ENCODE results near the gene RERE. TPM values are rescaled to one million over a fixed set of nuclear protein-coding genes. Genes with fewer than 3 reads are reported as not detected.

The RERE gene
- total RNA-seq, 2 donors from 2014 or later = 144 to 174 TPM

- Histone ChIP-seq H3K27ac (no peak overlapping the region), H3K4me3 (no peak overlapping the region), H3K36me3 (no peaks in the 10 kb centered on the region), H3K4me1 (ENCODE audit: control insufficient read depth in 1 of 2, low read depth in 2 of 2) (peaks cover 3 to 23% of the 10 kb centered on the region in 2 donors), H3K27me3 (replicated peaks; ENCODE audit: insufficient read depth) (no peaks in the 10 kb centered on the region), H3K9me3 (no peaks in the 10 kb centered on the region)
- TF ChIP-seq CTCF (IDR thresholded peaks at IDR 0.05) = no peak
- DNase-seq (ENCODE audit: low spot score) (no peak), ATAC-seq (ENCODE audit: insufficient number of reproducible peaks, low FRiP score, low read depth) (no peak)
Observed at GRCh38 chr1:8767006-8767405, 50.4 kb downstream of the RERE start.

- peaks cover 3 to 23% of the 10 kb centered on the region in 2 donors for H3K4me1 ChIP-seq (ENCODE audit: control insufficient read depth in 1 of 2, low read depth in 2 of 2)
- no peak overlapping the region for H3K27ac ChIP-seq
- H3K27me3 ChIP-seq (replicated peaks; ENCODE audit: insufficient read depth) = no peaks in the 10 kb centered on the region
- DNase-seq (ENCODE audit: low spot score) = no peak
- no peak for TF ChIP-seq CTCF (IDR thresholded peaks at IDR 0.05)
- H3K4me3 ChIP-seq = no peak overlapping the region
- ATAC-seq (ENCODE audit: insufficient number of reproducible peaks, low FRiP score, low read depth) = no peak
- no peaks in the 10 kb centered on the region for H3K36me3 ChIP-seq
- H3K9me3 ChIP-seq = no peaks in the 10 kb centered on the region
Observed at GRCh38 chr1:8765198-8765597, 52.2 kb downstream of the RERE start.

GRCh38 chr1:8764293-8764937 is 53.0 kb downstream of the RERE start:
- Histone ChIP-seq H3K27me3 (replicated peaks; ENCODE audit: insufficient read depth) (no peaks in the 10 kb centered on the region), H3K9me3 (no peaks in the 10 kb centered on the region), H3K36me3 (no peaks in the 10 kb centered on the region), H3K4me3 (no peak overlapping the region), H3K27ac (no peak overlapping the region), H3K4me1 (ENCODE audit: control insufficient read depth in 1 of 2, low read depth in 2 of 2) (peaks cover 3 to 23% of the 10 kb centered on the region in 2 donors)
- ATAC-seq (ENCODE audit: insufficient number of reproducible peaks, low FRiP score, low read depth) (no peak), DNase-seq (ENCODE audit: low spot score) (no peak)
- TF ChIP-seq CTCF (IDR thresholded peaks at IDR 0.05) = no peak

- H3K9me3 ChIP-seq = no peaks in the 10 kb centered on the region
- no peak overlapping the region for H3K27ac ChIP-seq
- DNase-seq (ENCODE audit: low spot score) (no peak), ATAC-seq (ENCODE audit: insufficient number of reproducible peaks, low FRiP score, low read depth) (no peak)
- H3K4me3 ChIP-seq = no peak overlapping the region
- H3K4me1 ChIP-seq (ENCODE audit: control insufficient read depth in 1 of 2, low read depth in 2 of 2) = peaks cover 3 to 23% of the 10 kb centered on the region in 2 donors
- no peak for TF ChIP-seq CTCF (IDR thresholded peaks at IDR 0.05)
- no peaks in the 10 kb centered on the region for H3K27me3 ChIP-seq (replicated peaks; ENCODE audit: insufficient read depth)
- no peaks in the 10 kb centered on the region for H3K36me3 ChIP-seq
Observed at GRCh38 chr1:8763888-8764287, 53.6 kb downstream of the RERE start.

- H3K27ac ChIP-seq = no peak overlapping the region
- no peak for DNase-seq (ENCODE audit: low spot score)
Observed at GRCh38 chr1:8754993-8755392, 62.4 kb downstream of the RERE start.

More at GRCh38 chr1:8754993-8755392, 62.4 kb downstream of the RERE start:
- H3K27me3 ChIP-seq (replicated peaks; ENCODE audit: insufficient read depth) = no peaks in the 10 kb centered on the region
- no peaks in the 10 kb centered on the region for H3K36me3 ChIP-seq
- no peak for TF ChIP-seq CTCF (IDR thresholded peaks at IDR 0.05)
- ATAC-seq (ENCODE audit: insufficient number of reproducible peaks, low FRiP score, low read depth) = no peak
- no peaks in the 10 kb centered on the region for H3K9me3 ChIP-seq
- H3K4me1 ChIP-seq (ENCODE audit: control insufficient read depth in 1 of 2, low read depth in 2 of 2) = peaks cover 0 to 10% of the 10 kb centered on the region in 2 donors
- H3K4me3 ChIP-seq = no peak overlapping the region
